T-helper 1 cell treated with Interleukin-12 subunit alpha and Interleukin-12 subunit beta and Interleukin-4 antibody, amounts not matched to agents 30 μg/mL and 1 μg/mL, for 36 hours (primary cell): ENCODE measurements around the gene HHIPL1.

Experiments used
- H3K27ac Mint-ChIP-seq: one replicate; pipeline ENCODE4 v1.8.0; 2021; ENCODE audit warnings: mild to moderate bottlenecking, mixed read lengths
- H3K27me3 Mint-ChIP-seq: one replicate; pipeline ENCODE4 v1.8.0; 2021; ENCODE audit warnings: low read depth, mixed read lengths
- H3K36me3 Mint-ChIP-seq: one replicate; pipeline ENCODE4 v1.8.0; 2021; ENCODE audit warnings: low read depth, mixed read lengths
- H3K4me1 Mint-ChIP-seq: one replicate; pipeline ENCODE4 v1.8.0; 2021; ENCODE audit warnings: low read depth, mixed read lengths
- H3K4me3 Mint-ChIP-seq: one replicate; pipeline ENCODE4 v1.8.0; 2021; ENCODE audit warnings: mild to moderate bottlenecking, moderate library complexity, mixed read lengths
- H3K9me3 Mint-ChIP-seq: one replicate; pipeline ENCODE4 v1.8.0; 2021; ENCODE audit warnings: mixed read lengths

Gene HHIPL1

GRCh38 chr14:99687284-99688209 lies 42.6 kb downstream of the HHIPL1 start:
- H3K9me3 Mint-ChIP-seq: no peaks in the 10 kb centered on the region
- H3K36me3 Mint-ChIP-seq: no peaks in the 10 kb centered on the region
- H3K4me1 Mint-ChIP-seq: peaks cover 7% of the 10 kb centered on the region
- no peak overlapping the region for H3K4me3 Mint-ChIP-seq
- H3K27ac Mint-ChIP-seq: no peak overlapping the region
- H3K27me3 Mint-ChIP-seq: peaks cover 48% of the 10 kb centered on the region

GRCh38 chr14:99688210-99688581 lies 43.3 kb downstream of the HHIPL1 start:
- H3K9me3 Mint-ChIP-seq: no peaks in the 10 kb centered on the region
- H3K4me1 Mint-ChIP-seq: peaks cover 3% of the 10 kb centered on the region
- no peak overlapping the region for H3K27ac Mint-ChIP-seq
- H3K27me3 Mint-ChIP-seq: peaks cover 48% of the 10 kb centered on the region
- H3K36me3 Mint-ChIP-seq: no peaks in the 10 kb centered on the region
- no peak overlapping the region for H3K4me3 Mint-ChIP-seq

GRCh38 chr14:99688629-99689028 lies 43.7 kb downstream of the HHIPL1 start:
- peaks cover 3% of the 10 kb centered on the region for H3K4me1 Mint-ChIP-seq
- no peak overlapping the region for H3K4me3 Mint-ChIP-seq
- peaks cover 48% of the 10 kb centered on the region for H3K27me3 Mint-ChIP-seq
- no peaks in the 10 kb centered on the region for H3K9me3 Mint-ChIP-seq
- H3K27ac Mint-ChIP-seq: no peak overlapping the region
- H3K36me3 Mint-ChIP-seq: no peaks in the 10 kb centered on the region

- H3K4me3 Mint-ChIP-seq: no peak overlapping the region
- H3K27me3 Mint-ChIP-seq: peaks cover 57% of the 10 kb centered on the region
- no peak overlapping the region for H3K27ac Mint-ChIP-seq
- H3K9me3 Mint-ChIP-seq: no peaks in the 10 kb centered on the region
- peaks cover 3% of the 10 kb centered on the region for H3K4me1 Mint-ChIP-seq
- H3K36me3 Mint-ChIP-seq: no peaks in the 10 kb centered on the region
These were observed 44.6 kb downstream of the HHIPL1 start for GRCh38 chr14:99689266-99690236.

- no peak overlapping the region for H3K27ac Mint-ChIP-seq
- H3K36me3 Mint-ChIP-seq: no peaks in the 10 kb centered on the region
- H3K4me3 Mint-ChIP-seq: no peak overlapping the region
- H3K9me3 Mint-ChIP-seq: no peaks in the 10 kb centered on the region
- peaks cover 3% of the 10 kb centered on the region for H3K4me1 Mint-ChIP-seq
- peaks cover 54% of the 10 kb centered on the region for H3K27me3 Mint-ChIP-seq
These were observed 45.7 kb downstream of the HHIPL1 start for GRCh38 chr14:99690636-99691035.

GRCh38 chr14:99691111-99691885 lies 46.4 kb downstream of the HHIPL1 start:
- Mint-ChIP-seq H3K4me3 (no peak overlapping the region), H3K27ac (no peak overlapping the region), H3K36me3 (no peaks in the 10 kb centered on the region), H3K9me3 (no peaks in the 10 kb centered on the region), H3K27me3 (peaks cover 52% of the 10 kb centered on the region), H3K4me1 (peaks cover 1% of the 10 kb centered on the region)

- H3K27ac Mint-ChIP-seq: no peak overlapping the region
- no peaks in the 10 kb centered on the region for H3K36me3 Mint-ChIP-seq
- H3K4me1 Mint-ChIP-seq: no peaks in the 10 kb centered on the region
- H3K4me3 Mint-ChIP-seq: no peak overlapping the region
- peaks cover 37% of the 10 kb centered on the region for H3K27me3 Mint-ChIP-seq
- no peaks in the 10 kb centered on the region for H3K9me3 Mint-ChIP-seq
These were observed 49.0 kb downstream of the HHIPL1 start for GRCh38 chr14:99693918-99694317.

- peaks cover under 1% of the 10 kb centered on the region for H3K9me3 Mint-ChIP-seq
- peaks cover 25% of the 10 kb centered on the region for H3K27me3 Mint-ChIP-seq
- no peak overlapping the region for H3K27ac Mint-ChIP-seq
- H3K4me3 Mint-ChIP-seq: no peak overlapping the region
- no peaks in the 10 kb centered on the region for H3K4me1 Mint-ChIP-seq
- no peaks in the 10 kb centered on the region for H3K36me3 Mint-ChIP-seq
These were observed 52.0 kb downstream of the HHIPL1 start for GRCh38 chr14:99696929-99697328.

GRCh38 chr14:99698236-99698635 lies 53.3 kb downstream of the HHIPL1 start:
- H3K9me3 Mint-ChIP-seq: peaks cover 10% of the 10 kb centered on the region
- H3K36me3 Mint-ChIP-seq: peaks cover 2% of the 10 kb centered on the region
- no peaks in the 10 kb centered on the region for H3K4me1 Mint-ChIP-seq
- no peak overlapping the region for H3K4me3 Mint-ChIP-seq
- H3K27ac Mint-ChIP-seq: no peak overlapping the region
- H3K27me3 Mint-ChIP-seq: peaks cover 25% of the 10 kb centered on the region

- peaks cover 14% of the 10 kb centered on the region for H3K9me3 Mint-ChIP-seq
- H3K4me3 Mint-ChIP-seq: no peak overlapping the region
- peaks cover 25% of the 10 kb centered on the region for H3K27me3 Mint-ChIP-seq
- peaks cover 5% of the 10 kb centered on the region for H3K36me3 Mint-ChIP-seq
- no peaks in the 10 kb centered on the region for H3K4me1 Mint-ChIP-seq
- H3K27ac Mint-ChIP-seq: no peak overlapping the region
These were observed 53.7 kb downstream of the HHIPL1 start for GRCh38 chr14:99698642-99699041.

- Mint-ChIP-seq H3K27ac (no peak overlapping the region), H3K9me3 (peaks cover 16% of the 10 kb centered on the region), H3K27me3 (peaks cover 20% of the 10 kb centered on the region), H3K4me3 (no peak overlapping the region), H3K36me3 (peaks cover 5% of the 10 kb centered on the region), H3K4me1 (no peaks in the 10 kb centered on the region)
These were observed 54.3 kb downstream of the HHIPL1 start for GRCh38 chr14:99699085-99699760.

GRCh38 chr14:99699861-99700260 lies 54.9 kb downstream of the HHIPL1 start:
- no peaks in the 10 kb centered on the region for H3K4me1 Mint-ChIP-seq
- H3K27ac Mint-ChIP-seq: no peak overlapping the region
- H3K27me3 Mint-ChIP-seq: peaks cover 13% of the 10 kb centered on the region
- H3K4me3 Mint-ChIP-seq: no peak overlapping the region
- peaks cover 5% of the 10 kb centered on the region for H3K36me3 Mint-ChIP-seq
- H3K9me3 Mint-ChIP-seq: peaks cover 22% of the 10 kb centered on the region

- no peak overlapping the region for H3K4me3 Mint-ChIP-seq
- peaks cover 5% of the 10 kb centered on the region for H3K36me3 Mint-ChIP-seq
- H3K4me1 Mint-ChIP-seq: no peaks in the 10 kb centered on the region
- no peak overlapping the region for H3K27ac Mint-ChIP-seq
- H3K27me3 Mint-ChIP-seq: peaks cover 9% of the 10 kb centered on the region
- H3K9me3 Mint-ChIP-seq: peaks cover 22% of the 10 kb centered on the region
These were observed 55.5 kb downstream of the HHIPL1 start for GRCh38 chr14:99700379-99700778.

- Mint-ChIP-seq H3K27me3 (peaks cover 5% of the 10 kb centered on the region), H3K36me3 (peaks cover 5% of the 10 kb centered on the region), H3K4me3 (no peak overlapping the region), H3K27ac (no peak overlapping the region), H3K4me1 (no peaks in the 10 kb centered on the region), H3K9me3 (peaks cover 22% of the 10 kb centered on the region)
These were observed 56.3 kb downstream of the HHIPL1 start for GRCh38 chr14:99701260-99701659.
